GM23338 (cell line): Measurements from ENCODE around the gene GLB1L3.

Source experiments
- CREB1 ChIP-seq: fragments of 250-450 bp; sonication (Bioruptor Pico); IDR thresholded peaks from 2 replicates; pipeline ENCODE4 v1.5.0; 2020; ENCODE audit warnings: low read depth, mild to moderate bottlenecking, moderate library complexity
- CTCF ChIP-seq, 2 experiments: fragments of 200-600 bp in 1 of 2; sonication (generic) in 1 of 2; conservative IDR thresholded peaks; 2 replicates each; pipeline versions ENCODE4 v1.5.1 to v1.6.1; 2016 to 2017; ENCODE audit warnings: antibody characterized with exemption in 2 of 2, low read depth in 2 of 2, mild to moderate bottlenecking in 2 of 2, moderate library complexity in 1 of 2
- EZH2 ChIP-seq: fragments of 200-600 bp; sonication (generic); IDR thresholded peaks from one replicate; pipeline ENCODE4 v1.8.0; 2017; ENCODE audit warnings: antibody characterized with exemption, mild to moderate bottlenecking, low read depth; ENCODE audit not compliant: unreplicated experiment
- EZH2phosphoT487 ChIP-seq: fragments of 200-600 bp; sonication (generic); IDR thresholded peaks from one replicate; pipeline ENCODE4 v1.8.1; 2018; ENCODE audit warnings: antibody characterized with exemption; ENCODE audit not compliant: unreplicated experiment
- POLR2AphosphoS5 ChIP-seq: IDR thresholded peaks from 2 replicates; pipeline ENCODE4 v1.6.1; 2016; ENCODE audit warnings: antibody characterized with exemption, low read depth

- no peak for TF ChIP-seq CTCF (conservative IDR thresholded peaks at IDR 0.05; ENCODE audit: low read depth in 2 of 2)
- no peak for TF ChIP-seq POLR2AphosphoS5
- TF ChIP-seq CREB1 = no peak
- TF ChIP-seq EZH2 = no peak
- TF ChIP-seq EZH2phosphoT487 = no peak
Observed at GRCh38 chr11:134229126-134229790, 46.9 kb upstream of the GLB1L3 start.
